ENCODE data around the gene LPP.
A peak's percentile ranks its signal among the peaks of the same experiment; 100 is the strongest.
"Not testable (repeated sequence)": the region's sequence is repeated elsewhere in the genome, so short reads cannot be mapped to it uniquely, and the experiment has no call there.

Gene LPP

GRCh38 chr3:188627652-188628051 lies 473.7 kb downstream of the LPP start:
- no peak for DNase-seq (ENCODE audit: low read depth, low spot score)

- no peak for DNase-seq (ENCODE audit: low read depth, low spot score)
Observed at GRCh38 chr3:188631291-188632010, 477.5 kb downstream of the LPP start.

- no peak for DNase-seq (ENCODE audit: low read depth, low spot score)
Observed at GRCh38 chr3:188633206-188633605, 479.2 kb downstream of the LPP start.

- no peak for DNase-seq (ENCODE audit: low read depth, low spot score)
Observed at GRCh38 chr3:188634285-188634684, 480.3 kb downstream of the LPP start.

GRCh38 chr3:188635258-188636042 lies 481.5 kb downstream of the LPP start:
- no peak for DNase-seq (ENCODE audit: low read depth, low spot score)

GRCh38 chr3:188636292-188636691 lies 482.3 kb downstream of the LPP start:
- not testable (repeated sequence) for DNase-seq (ENCODE audit: low read depth, low spot score)

- no peak for DNase-seq (ENCODE audit: low read depth, low spot score)
Observed at GRCh38 chr3:188641076-188641475, 487.1 kb downstream of the LPP start.

- DNase-seq (ENCODE audit: low read depth, low spot score) = no peak
Observed at GRCh38 chr3:188643736-188644135, 489.8 kb downstream of the LPP start.

- no peak for DNase-seq (ENCODE audit: low read depth, low spot score)
Observed at GRCh38 chr3:188646592-188646991, 492.6 kb downstream of the LPP start.

- no peak for DNase-seq (ENCODE audit: low read depth, low spot score)
Observed at GRCh38 chr3:188647237-188647636, 493.3 kb downstream of the LPP start.

- no peak for DNase-seq (ENCODE audit: low read depth, low spot score)
Observed at GRCh38 chr3:188649521-188649920, 495.6 kb downstream of the LPP start.

- no peak for DNase-seq (ENCODE audit: low read depth, low spot score)
Observed at GRCh38 chr3:188656196-188656982, 502.4 kb downstream of the LPP start.

GRCh38 chr3:188658606-188659005 lies 504.6 kb downstream of the LPP start:
- DNase-seq (ENCODE audit: low read depth, low spot score) = no peak

GRCh38 chr3:188659449-188660090 lies 505.6 kb downstream of the LPP start:
- DNase-seq (ENCODE audit: low read depth, low spot score) = no peak

GRCh38 chr3:188660415-188660814 lies 506.5 kb downstream of the LPP start:
- no peak for DNase-seq (ENCODE audit: low read depth, low spot score)

GRCh38 chr3:188661806-188662205 lies 507.8 kb downstream of the LPP start:
- DNase-seq (ENCODE audit: low read depth, low spot score) = no peak

- DNase-seq (ENCODE audit: low read depth, low spot score) = no peak
Observed at GRCh38 chr3:188662214-188662613, 508.3 kb downstream of the LPP start.

GRCh38 chr3:188662795-188663194 lies 508.8 kb downstream of the LPP start:
- no peak for DNase-seq (ENCODE audit: low read depth, low spot score)

- DNase-seq (ENCODE audit: low read depth, low spot score) = no peak
Observed at GRCh38 chr3:188663839-188664238, 509.9 kb downstream of the LPP start.

GRCh38 chr3:188664795-188665194 lies 510.8 kb downstream of the LPP start:
- DNase-seq (ENCODE audit: low read depth, low spot score) = peak; percentile 17

- no peak for DNase-seq (ENCODE audit: low read depth, low spot score)
Observed at GRCh38 chr3:188667926-188668325, 514.0 kb downstream of the LPP start.

GRCh38 chr3:188670446-188670845 lies 516.5 kb downstream of the LPP start:
- DNase-seq (ENCODE audit: low read depth, low spot score) = no peak
